ENCODE results near the gene PTCD2. TPM values are rescaled to one million over a fixed set of nuclear protein-coding genes. Genes with fewer than 3 reads are reported as not detected.
"Not testable (repeated sequence)": the region's sequence is repeated elsewhere in the genome, so short reads cannot be mapped to it uniquely, and the experiment has no call there.

The PTCD2 gene
- total RNA-seq, 4 donors from 2014 or later, result 4.8 to 10.2 (median 7.7) TPM

DNA sequence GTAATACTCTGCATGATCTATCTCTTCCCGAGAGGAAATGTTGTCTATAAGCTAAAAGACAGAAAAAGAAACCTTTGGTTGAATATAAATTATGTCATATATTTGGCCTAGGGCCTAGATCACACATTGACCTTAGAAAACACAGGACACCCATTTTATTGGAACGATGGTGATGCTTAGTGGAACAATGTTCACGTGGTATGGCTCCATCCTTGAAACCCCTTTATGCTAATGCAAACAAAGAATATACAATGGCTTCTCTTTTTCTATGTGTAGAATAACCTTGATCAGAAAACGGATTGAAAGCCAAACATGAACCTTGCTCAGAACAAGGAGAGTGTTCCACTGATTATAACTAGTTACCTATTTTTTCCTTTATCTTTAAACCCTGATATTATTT lies 24.6 kb upstream of the PTCD2 start:
- TF ChIP-seq, protein P1, sequence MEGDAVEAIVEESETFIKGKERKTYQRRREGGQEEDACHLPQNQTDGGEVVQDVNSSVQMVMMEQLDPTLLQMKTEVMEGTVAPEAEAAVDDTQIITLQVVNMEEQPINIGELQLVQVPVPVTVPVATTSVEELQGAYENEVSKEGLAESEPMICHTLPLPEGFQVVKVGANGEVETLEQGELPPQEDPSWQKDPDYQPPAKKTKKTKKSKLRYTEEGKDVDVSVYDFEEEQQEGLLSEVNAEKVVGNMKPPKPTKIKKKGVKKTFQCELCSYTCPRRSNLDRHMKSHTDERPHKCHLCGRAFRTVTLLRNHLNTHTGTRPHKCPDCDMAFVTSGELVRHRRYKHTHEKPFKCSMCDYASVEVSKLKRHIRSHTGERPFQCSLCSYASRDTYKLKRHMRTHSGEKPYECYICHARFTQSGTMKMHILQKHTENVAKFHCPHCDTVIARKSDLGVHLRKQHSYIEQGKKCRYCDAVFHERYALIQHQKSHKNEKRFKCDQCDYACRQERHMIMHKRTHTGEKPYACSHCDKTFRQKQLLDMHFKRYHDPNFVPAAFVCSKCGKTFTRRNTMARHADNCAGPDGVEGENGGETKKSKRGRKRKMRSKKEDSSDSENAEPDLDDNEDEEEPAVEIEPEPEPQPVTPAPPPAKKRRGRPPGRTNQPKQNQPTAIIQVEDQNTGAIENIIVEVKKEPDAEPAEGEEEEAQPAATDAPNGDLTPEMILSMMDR (IDR thresholded peaks at IDR 0.05), result no peak
- no peak for ATAC-seq (ENCODE audit: low FRiP score)

DNA sequence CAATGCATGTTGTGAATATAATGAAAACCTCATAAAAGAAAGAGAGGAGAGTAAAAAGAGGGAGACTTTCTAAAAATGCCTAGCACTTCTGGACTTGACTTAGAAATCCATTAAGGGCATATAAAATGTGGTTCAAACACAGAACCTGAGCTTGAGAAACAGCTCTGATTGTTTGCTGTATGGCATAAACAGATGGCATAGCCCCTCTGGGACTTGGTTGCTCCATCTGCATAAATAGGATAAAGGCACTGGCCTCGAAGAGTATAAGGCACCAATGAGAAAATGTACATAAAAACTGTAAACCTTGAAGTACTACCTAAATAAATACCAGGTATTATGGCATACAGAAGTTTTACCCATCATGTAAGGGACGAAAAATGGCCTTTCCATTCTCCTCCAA lies 23.9 kb upstream of the PTCD2 start:
- DNase-seq (ENCODE audit: low spot score) (no peak), ATAC-seq (ENCODE audit: low FRiP score) (no peak)
- TF ChIP-seq, protein P1 (IDR thresholded peaks at IDR 0.05), result no peak

More for the DNA sequence above, 24.6 kb upstream of the PTCD2 start:
- no peak for DNase-seq (ENCODE audit: low spot score)

DNA sequence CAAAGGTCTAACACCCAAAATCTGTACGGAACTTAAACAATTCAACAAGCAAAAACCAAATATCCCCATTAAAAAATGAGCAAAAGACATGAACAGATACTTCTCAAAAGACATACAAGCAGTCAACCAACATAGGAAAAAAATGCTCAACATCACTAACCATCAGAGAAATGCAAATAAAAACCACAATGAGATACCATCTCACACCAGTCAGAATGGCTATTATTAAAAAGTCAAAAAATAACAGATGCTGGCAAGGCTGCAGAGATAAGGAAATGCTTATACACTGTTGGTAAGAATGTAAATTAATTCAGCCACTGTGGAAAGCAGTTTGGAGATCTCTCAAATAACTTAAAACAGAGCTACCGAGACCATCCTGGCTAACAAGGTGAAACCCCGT lies 22.0 kb upstream of the PTCD2 start:
- not testable (repeated sequence) for ATAC-seq (ENCODE audit: low FRiP score); DNase-seq (ENCODE audit: low spot score)

DNA sequence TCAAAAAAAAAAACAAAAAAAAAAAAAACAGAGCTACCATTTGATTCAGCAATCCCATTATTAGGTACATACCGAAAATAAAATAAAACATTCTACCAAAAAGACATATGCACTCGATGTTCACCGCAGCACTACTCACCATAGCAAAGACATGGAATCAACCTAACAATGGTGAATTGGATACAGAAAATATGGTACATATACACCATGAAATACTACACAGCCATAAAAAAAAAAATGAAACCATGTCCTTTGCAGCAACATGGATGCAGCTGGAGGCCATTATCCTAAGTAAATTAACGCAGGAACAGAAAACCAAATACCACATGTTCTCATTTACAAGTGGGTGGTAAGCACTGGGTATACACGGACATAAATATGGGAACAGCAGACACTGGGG lies 21.5 kb upstream of the PTCD2 start:
- TF ChIP-seq, protein P1 (IDR thresholded peaks at IDR 0.05), result no peak
- DNase-seq (ENCODE audit: low spot score) (no peak), ATAC-seq (ENCODE audit: low FRiP score) (no peak)

DNA sequence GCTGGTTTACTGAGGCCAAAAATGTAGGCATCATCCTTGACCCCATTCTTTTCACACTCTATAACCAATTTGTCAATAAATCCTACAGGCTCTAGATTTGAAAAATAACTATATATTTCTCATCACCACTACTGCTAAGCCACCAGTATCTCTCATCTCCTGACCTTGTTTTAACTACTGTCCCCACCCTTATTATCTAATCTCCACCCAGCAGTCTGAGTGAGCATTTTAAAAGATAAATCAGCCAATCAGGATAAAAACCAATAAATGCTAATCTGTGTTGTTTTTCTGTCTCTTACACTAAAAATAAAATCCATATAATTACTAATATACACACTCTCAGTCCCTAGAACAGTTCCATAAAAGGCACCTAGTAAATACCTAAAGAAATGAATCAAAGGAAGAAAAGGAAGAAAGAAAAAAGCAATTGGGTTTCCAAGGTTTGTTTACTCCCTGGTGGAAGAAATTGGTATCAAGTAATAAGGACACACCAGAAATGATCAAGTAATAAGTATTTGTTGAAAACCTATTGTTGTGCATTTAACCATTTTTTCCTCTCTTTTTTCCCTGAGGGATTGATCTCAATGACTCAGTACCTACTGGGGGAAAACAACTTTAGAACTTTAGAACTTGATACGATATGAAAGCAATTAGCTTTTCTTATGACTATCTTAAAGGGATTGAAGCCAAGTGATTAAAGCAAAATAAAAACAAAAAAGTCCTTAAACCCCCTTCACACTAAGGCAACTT lies 19.4 kb upstream of the PTCD2 start:
- DNase-seq (ENCODE audit: low spot score), result no peak
- TF ChIP-seq, protein P1 (IDR thresholded peaks at IDR 0.05), result no peak
- ATAC-seq (ENCODE audit: low FRiP score), result no peak

DNA sequence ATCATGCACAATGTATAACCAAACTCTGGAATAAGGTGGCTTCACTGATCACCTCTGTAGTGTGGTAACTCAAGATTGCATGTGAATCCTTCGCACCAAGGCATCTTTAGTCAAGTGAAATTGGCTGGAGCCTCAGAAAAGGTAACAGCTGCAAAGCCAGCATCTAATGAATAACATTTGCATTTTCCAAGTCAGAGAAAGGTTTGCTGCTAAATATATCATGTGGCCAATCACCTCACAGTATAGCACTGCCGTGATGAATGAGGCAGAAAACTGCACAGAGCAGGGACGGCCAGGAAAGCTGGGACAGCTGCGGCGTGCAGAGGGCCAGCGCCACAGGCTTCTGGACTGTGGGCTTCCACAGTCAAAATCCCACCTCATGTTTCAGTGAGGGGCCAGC lies 18.6 kb upstream of the PTCD2 start:
- DNase-seq (ENCODE audit: low spot score) (no peak), ATAC-seq (ENCODE audit: low FRiP score) (no peak)
- TF ChIP-seq, protein P1 (IDR thresholded peaks at IDR 0.05), result no peak

DNA sequence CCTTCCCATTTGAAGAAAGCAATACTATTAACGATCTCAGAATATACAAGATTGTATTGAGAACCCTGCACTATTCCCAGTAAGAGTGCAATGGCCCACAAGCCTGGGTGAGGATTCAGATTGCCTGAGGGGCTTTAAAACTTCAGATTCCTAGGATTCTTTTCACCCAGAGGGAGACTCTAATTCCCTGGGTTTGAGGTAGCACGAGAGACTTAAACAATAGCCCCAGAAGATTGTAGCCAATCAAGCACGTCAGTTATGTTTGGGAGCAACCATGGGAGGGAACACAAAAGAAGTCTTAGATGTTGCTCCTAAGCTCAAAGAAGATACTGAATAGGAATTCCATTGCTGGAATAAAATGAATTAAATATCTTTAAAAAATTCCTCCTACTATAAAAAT lies 18.0 kb upstream of the PTCD2 start:
- DNase-seq (ENCODE audit: low spot score), result no peak
- TF ChIP-seq, protein P1 (IDR thresholded peaks at IDR 0.05), result no peak
- ATAC-seq (ENCODE audit: low FRiP score), result no peak
